Skeletal muscle tissue (tissue), 4 donors: ENCODE data around the gene CD164. TPM values are rescaled to one million over a fixed set of nuclear protein-coding genes. Genes with fewer than 3 reads are reported as not detected.

Experiments
- H3K27ac ChIP-seq: one replicate; pipeline ENCODE4 v1.7.0; 2013; ENCODE audit warnings: mild to moderate bottlenecking, low read depth, low read length, inconsistent platforms
- H3K27me3 ChIP-seq, 3 donors: one replicate each; pipeline ENCODE4 v1.7.0; 2013; ENCODE audit warnings: low read length in 3 of 3; ENCODE audit not compliant: control insufficient read depth in 3 of 3, insufficient read depth in 3 of 3
- H3K36me3 ChIP-seq, 3 donors: one replicate each; pipeline ENCODE4 v1.7.0; 2013; ENCODE audit warnings: low read length in 3 of 3; ENCODE audit not compliant: control insufficient read depth in 3 of 3, insufficient read depth in 3 of 3
- H3K4me1 ChIP-seq, 3 donors: one replicate each; pipeline ENCODE4 v1.7.0; 2013; ENCODE audit warnings: low read length in 3 of 3, mild to moderate bottlenecking in 3 of 3; ENCODE audit not compliant: control insufficient read depth in 3 of 3, insufficient read depth in 3 of 3
- H3K4me3 ChIP-seq, 3 donors: one replicate each; pipeline ENCODE4 v1.7.0; 2013; ENCODE audit warnings: low read length in 3 of 3
- H3K9ac ChIP-seq, 3 donors: one replicate each; pipeline ENCODE4 v1.7.0; 2013; ENCODE audit warnings: low read length in 3 of 3, mild to moderate bottlenecking in 3 of 3, moderate library complexity in 2 of 3, low read depth in 1 of 3
- H3K9me3 ChIP-seq, 3 donors: one replicate each; pipeline ENCODE4 v1.7.0; 2013; ENCODE audit warnings: low read length in 3 of 3; ENCODE audit not compliant: control insufficient read depth in 3 of 3
- total RNA-seq: library from RNA; depleted of rRNA; stranded (reverse); fragments of >200 nt; gene quantifications from one replicate; pipeline ENCODE4 v1.2.3, GENCODE V29; 2014
- donor health status: Osteomylitis.

The CD164 gene
- total RNA-seq, 1 donor from 2014 or later, result 160 TPM

DNA sequence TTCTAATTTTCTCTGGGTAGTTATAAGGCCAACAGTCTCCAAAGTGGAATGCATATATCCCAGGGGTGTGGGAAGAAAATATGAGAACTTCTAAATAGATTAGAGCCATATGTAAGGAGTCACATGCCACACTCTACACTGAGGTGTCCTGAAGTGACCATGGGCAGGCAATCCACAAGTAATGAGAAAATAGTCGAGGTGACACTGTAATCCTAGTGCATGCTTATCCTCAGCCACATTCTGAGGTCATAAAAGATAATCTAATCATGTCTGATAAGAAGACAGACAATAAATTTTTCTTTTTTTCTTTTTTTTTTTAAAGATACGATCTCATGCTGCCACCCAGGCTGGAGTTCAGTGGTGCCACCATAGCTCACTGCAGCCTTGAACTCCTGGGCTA, 62.2 kb downstream of the CD164 start:
- H3K27ac ChIP-seq, result no peak overlapping the region
- no peak overlapping the region for H3K9ac ChIP-seq
- no peaks in the 10 kb centered on the region for H3K27me3 ChIP-seq
- no peaks in the 10 kb centered on the region for H3K9me3 ChIP-seq
- no peak overlapping the region for H3K4me3 ChIP-seq
- peaks cover 10 to 25% (median 18%) of the 10 kb centered on the region in 3 donors for H3K4me1 ChIP-seq
- H3K36me3 ChIP-seq, result no peaks in the 10 kb centered on the region

DNA sequence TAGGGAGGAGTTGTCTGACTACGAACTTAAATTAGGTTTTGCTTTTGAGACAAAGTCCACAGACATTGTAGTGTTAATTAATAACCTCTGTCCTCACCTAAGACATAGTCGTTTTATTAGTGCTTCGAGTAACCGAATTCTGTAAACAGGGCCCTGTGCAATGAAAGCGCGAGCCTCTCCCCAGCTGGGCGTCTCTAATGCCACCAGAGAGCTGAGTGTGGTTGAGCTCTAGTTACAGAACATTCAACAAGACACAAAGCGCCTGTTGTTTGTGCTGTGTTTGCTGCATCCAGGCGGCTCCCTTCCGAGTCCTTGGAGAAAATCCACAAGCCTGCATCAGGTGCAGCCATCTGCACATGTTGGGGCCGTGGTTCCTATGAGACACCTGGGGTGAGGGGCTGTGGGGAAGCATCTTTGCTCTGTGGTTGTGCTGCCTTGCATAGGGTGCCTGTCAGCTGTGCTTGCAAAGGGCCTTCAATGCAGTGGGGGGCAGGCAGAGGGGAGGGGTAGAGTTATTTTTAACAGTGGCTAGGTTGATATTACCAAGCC, 63.9 kb downstream of the CD164 start:
- Histone ChIP-seq H3K36me3 (no peaks in the 10 kb centered on the region), H3K4me1 (peaks cover 13 to 36% (median 24%) of the 10 kb centered on the region in 3 donors), H3K9ac (peak overlapping the region in 2 of 3 donors; percentile 34 to 76), H3K27me3 (no peaks in the 10 kb centered on the region), H3K9me3 (no peaks in the 10 kb centered on the region), H3K4me3 (peak overlapping the region in 2 of 3 donors; percentile 27 to 56), H3K27ac (peak overlapping the region; percentile 32)

DNA sequence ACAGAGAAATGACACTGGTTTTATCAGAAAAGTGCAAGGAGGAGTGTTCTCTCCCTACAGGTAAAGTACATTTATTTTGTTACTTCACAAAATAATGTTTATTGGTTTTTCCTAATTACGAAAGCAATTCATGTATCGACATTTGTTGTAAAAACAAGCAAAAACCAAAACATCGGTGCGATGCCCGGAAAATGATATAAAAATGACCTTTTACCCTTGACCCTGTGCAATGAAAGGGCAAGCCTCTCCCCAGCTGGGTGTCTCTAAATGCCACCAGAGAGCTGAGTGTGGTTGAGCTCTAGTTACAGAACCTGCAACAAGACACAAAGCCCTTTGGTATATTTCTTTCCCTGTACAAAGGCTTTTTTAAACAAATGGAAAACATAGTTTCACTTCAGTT, 65.4 kb downstream of the CD164 start:
- Histone ChIP-seq H3K9me3 (no peaks in the 10 kb centered on the region), H3K4me1 (peaks cover 13 to 45% (median 24%) of the 10 kb centered on the region in 3 donors), H3K27ac (no peak overlapping the region), H3K27me3 (no peaks in the 10 kb centered on the region), H3K36me3 (no peaks in the 10 kb centered on the region), H3K4me3 (no peak overlapping the region), H3K9ac (no peak overlapping the region)

Other genes with a start within 250 kb of the CD164 start
- gene PPIL6, start 58.2 kb upstream of the CD164 start, total RNA-seq, result 15.7 TPM
- gene SMPD2, start 58.3 kb upstream of the CD164 start, total RNA-seq, result 8.4 TPM
- gene MICAL1, start 73.3 kb upstream of the CD164 start, total RNA-seq, result 32.4 TPM
- 4.7 TPM for gene ZBTB24, start 100.8 kb upstream of the CD164 start, total RNA-seq